HepG2 (cell line): Measurements from ENCODE around the gene NRSN2. TPM values are rescaled to one million over a fixed set of nuclear protein-coding genes. Genes with fewer than 3 reads are reported as not detected.
A peak's percentile ranks its signal among the peaks of the same experiment; 100 is the strongest.

Source experiments
- EP300 ChIP-seq, 3 experiments: sonication (generic) in 1 of 3; formaldehyde crosslinking in 1 of 3; IDR thresholded peaks; 2 replicates each; pipeline versions ENCODE4 v1.5.1 to v1.6.1; 2011 to 2020; ENCODE audit warnings: low read depth in 2 of 3, low read length in 2 of 3, borderline replicate concordance in 1 of 3, improper control_type of control experiment in 1 of 3, mild to moderate bottlenecking in 1 of 3, missing genetic modification reagents in 1 of 3, moderate library complexity in 1 of 3
- GATAD1 ChIP-seq: IDR thresholded peaks from 2 replicates; pipeline ENCODE4 v1.6.1; 2016; ENCODE audit warnings: missing genetic modification reagents, missing compliant biosample characterization
- KLF16 ChIP-seq, 2 experiments: sonication (generic) in 1 of 2; formaldehyde crosslinking in 1 of 2; IDR thresholded peaks; 2 replicates each; pipeline versions ENCODE4 v1.6.1 to v1.8.0; 2016 to 2023; ENCODE audit warnings: missing genetic modification reagents in 2 of 2, missing compliant biosample characterization in 1 of 2
- MYPOP ChIP-seq: sonication (generic); formaldehyde crosslinking; IDR thresholded peaks from 2 replicates; pipeline ENCODE4 v1.8.1; 2023; ENCODE audit warnings: mild to moderate bottlenecking, moderate library complexity, missing genetic modification reagents
- NR2C2 ChIP-seq: sonication (generic); formaldehyde crosslinking; IDR thresholded peaks from 2 replicates; pipeline ENCODE4 v1.4.0; 2020; ENCODE audit warnings: missing genetic modification reagents, mild to moderate bottlenecking, moderate library complexity, borderline replicate concordance
- ONECUT2 ChIP-seq: sonication (generic); formaldehyde crosslinking; IDR thresholded peaks from 2 replicates; pipeline ENCODE4 v1.4.0; 2020; ENCODE audit warnings: missing genetic modification reagents
- PATZ1 ChIP-seq: sonication (generic); formaldehyde crosslinking; IDR thresholded peaks from 2 replicates; pipeline ENCODE4 v1.4.0; 2020; ENCODE audit warnings: missing genetic modification reagents
- PHF20 ChIP-seq: sonication (generic); formaldehyde crosslinking; IDR thresholded peaks from 2 replicates; pipeline ENCODE4 v1.5.0; 2020; ENCODE audit warnings: mild to moderate bottlenecking, missing genetic modification reagents
- PRDM4 ChIP-seq: sonication (generic); formaldehyde crosslinking; IDR thresholded peaks from 2 replicates; pipeline ENCODE4 v1.9.0; 2021; ENCODE audit warnings: missing genetic modification reagents, borderline replicate concordance
- REPIN1 ChIP-seq: sonication (generic); formaldehyde crosslinking; IDR thresholded peaks from 2 replicates; pipeline ENCODE4 v1.8.0; 2022; ENCODE audit warnings: missing genetic modification reagents, low read depth, mild to moderate bottlenecking, borderline replicate concordance
- SKI ChIP-seq: fragments of 450-650 bp; IDR thresholded peaks from one replicate; pipeline ENCODE4 v1.6.1; 2018; ENCODE audit warnings: mild to moderate bottlenecking; ENCODE audit not compliant: partially characterized antibody
- SMAD3 ChIP-seq: sonication (generic); formaldehyde crosslinking; IDR thresholded peaks from 2 replicates; pipeline ENCODE4 v1.4.0; 2020; ENCODE audit warnings: missing genetic modification reagents
- SMC3 ChIP-seq: IDR thresholded peaks from 2 replicates; pipeline ENCODE4 v1.6.1; 2011; ENCODE audit warnings: low read length, improper control_type of control experiment
- SP2 ChIP-seq: sonication (generic); formaldehyde crosslinking; IDR thresholded peaks from 2 replicates; pipeline ENCODE4 v1.5.1; 2020; ENCODE audit warnings: mild to moderate bottlenecking, missing genetic modification reagents
- SRSF1 ChIP-seq: fragments of 200-400 bp; formaldehyde crosslinking; optimal IDR thresholded peaks from 2 replicates; pipeline ENCODE3; 2017; ENCODE audit warnings: mild to moderate bottlenecking, low read depth, low read length, moderate library complexity
- TBL1XR1 ChIP-seq: fragments of 150-350 bp; IDR thresholded peaks from 2 replicates; pipeline ENCODE4 v1.6.1; 2014; ENCODE audit warnings: borderline replicate concordance, low read length; ENCODE audit not compliant: partially characterized antibody
- TCF7L2 ChIP-seq: IDR thresholded peaks from 2 replicates; pipeline ENCODE4 v1.6.1; 2011; ENCODE audit warnings: mild to moderate bottlenecking, low read depth, low read length, moderate library complexity
- ZBTB43 ChIP-seq: sonication (generic); formaldehyde crosslinking; conservative IDR thresholded peaks from 2 replicates; pipeline ENCODE4 v1.4.0; 2020; ENCODE audit warnings: missing genetic modification reagents
- ZMYM4 ChIP-seq: sonication (generic); formaldehyde crosslinking; IDR thresholded peaks from 2 replicates; pipeline ENCODE4 v1.8.1; 2023; ENCODE audit warnings: mild to moderate bottlenecking, missing genetic modification reagents
- ZNF253 ChIP-seq: sonication (generic); formaldehyde crosslinking; IDR thresholded peaks from 2 replicates; pipeline ENCODE4 v1.8.0; 2022; ENCODE audit warnings: mild to moderate bottlenecking, missing genetic modification reagents, borderline replicate concordance
- ZNF263 ChIP-seq: sonication (generic); formaldehyde crosslinking; IDR thresholded peaks from 2 replicates; pipeline ENCODE4 v1.4.0; 2020; ENCODE audit warnings: missing genetic modification reagents
- ZNF326 ChIP-seq: sonication (generic); formaldehyde crosslinking; IDR thresholded peaks from 2 replicates; pipeline ENCODE4 v1.4.0; 2020; ENCODE audit warnings: missing genetic modification reagents, borderline replicate concordance
- polyA plus RNA-seq, 8 experiments: library from polyadenylated mRNA; depleted of rRNA in 3 of 8; stranded (reverse) in 7 of 8; unstranded in 1 of 8; fragments of >200 nt; fragmentation: Illumina TruSeq in 4 of 8; extraction: Trizol in 4 of 8; gene quantifications; 2 replicates each; pipeline versions ENCODE4 v1.2.1 to v1.2.3, GENCODE V29; 2011 to 2016; ENCODE audit warnings: low read depth in 4 of 8, missing spikeins in 1 of 8, mixed read lengths in 1 of 8; ENCODE audit not compliant: insufficient read depth in 1 of 8
- total RNA-seq, 5 experiments: library from RNA; depleted of rRNA; stranded (reverse); fragments of >200 nt; fragmentation: Illumina TruSeq; extraction: Trizol; gene quantifications; 2 replicates each; pipeline ENCODE4 v1.2.3, GENCODE V29; 2016; ENCODE audit warnings: low read depth in 1 of 5

Gene NRSN2
- total and polyA plus RNA-seq, 2 of the 13 experiments (the other 11 are each of a cell fraction or from before 2014, with no cell fraction given), result 32.3 to 49.4 TPM

- TF ChIP-seq PATZ1 (CRISPR knock-in tag) (no peak), SRSF1 (no peak), TBL1XR1 (no peak), EP300 (IDR thresholded peaks at IDR 0.05; ENCODE audit: low read depth in 2 of 2, low read length in 2 of 2) (0 out of 4 replicates have a peak, but pooled peaks of 1 of the 2 experiments have one; percentile 10), EP300 (CRISPR knock-in tag; IDR thresholded peaks at IDR 0.05; ENCODE audit: borderline replicate concordance) (0 out of 2 replicates have a peak, but pooled peaks have one; percentile 6), ZBTB43 (CRISPR knock-in tag) (no peak), KLF16 (CRISPR knock-in tag; IDR thresholded peaks at IDR 0.05) (peak in 1 of 2 experiments; percentile 31; a peak in 1 of 4 replicates), ONECUT2 (CRISPR knock-in tag) (no peak), GATAD1 (CRISPR knock-in tag) (peak; percentile 50), ZNF263 (CRISPR knock-in tag) (peak; percentile 66), ZMYM4 (peak; percentile 37; the same call in 1 of the 2 replicates), SP2 (CRISPR knock-in tag) (no peak), PRDM4 (no peak), ZNF253 (CRISPR knock-in tag) (no peak; the same call in 1 of the 2 replicates), NR2C2 (CRISPR knock-in tag) (no peak), PHF20 (CRISPR knock-in tag) (no peak), SKI (no peak), ZNF326 (CRISPR knock-in tag) (peak; percentile 53; the same call in 1 of the 2 replicates), SMAD3 (CRISPR knock-in tag) (peak; percentile 2; the same call in 1 of the 2 replicates), MYPOP (CRISPR knock-in tag) (peak; percentile 51; the same call in 1 of the 2 replicates), TCF7L2 (no peak), SMC3 (no peak), REPIN1 (no peak)
Measured at GRCh38 chr20:400454-401275, 53.8 kb downstream of the NRSN2 start (continued).
